CD8-positive, alpha-beta memory T cell (primary cell): ENCODE results near the gene ARHGDIA. TPM values are rescaled to one million over a fixed set of nuclear protein-coding genes. Genes with fewer than 3 reads are reported as not detected.

ENCODE experiments used
- CTCF ChIA-PET: fragments of 350-600 bp; sonication (Branson Sonifier 250); formaldehyde crosslinking; loops from one replicate; lab custom pipeline; 2021; ENCODE audit warnings: antibody characterized with exemption; lab: Charles Lee
- POLR2A ChIA-PET: fragments of 350-600 bp; sonication (Branson Sonifier 250); formaldehyde crosslinking; loops from one replicate; lab custom pipeline; 2021; ENCODE audit warnings: antibody characterized with exemption; lab: Charles Lee
- DNase-seq, 5 donors: peaks; one replicate each; pipeline versions ENCODE4 v3.0.0 to v3.0.0-alpha.2; 2020 to 2022; ENCODE audit warnings: mixed read lengths in 1 of 5
- H3K27ac ChIP-seq: one replicate; pipeline ENCODE4 v1.7.0; 2013; ENCODE audit warnings: low read depth, mild to moderate bottlenecking, low read length, moderate library complexity
- H3K27me3 ChIP-seq: 2 replicates; pipeline ENCODE4 v1.7.0; 2013; ENCODE audit warnings: low read length, mild to moderate bottlenecking; ENCODE audit not compliant: insufficient read depth, poor library complexity, severe bottlenecking
- H3K36me3 ChIP-seq: 2 replicates; pipeline ENCODE4 v1.7.0; 2013; ENCODE audit warnings: mild to moderate bottlenecking, low read length, moderate library complexity; ENCODE audit not compliant: insufficient read depth
- H3K4me1 ChIP-seq: 2 replicates; pipeline ENCODE4 v1.7.0; 2013; ENCODE audit warnings: mild to moderate bottlenecking, low read length, moderate library complexity; ENCODE audit not compliant: insufficient read depth
- H3K4me3 ChIP-seq: 2 replicates; pipeline ENCODE4 v1.7.0; 2013; ENCODE audit warnings: mild to moderate bottlenecking, low read length
- H3K9me3 ChIP-seq: 2 replicates; pipeline ENCODE4 v1.7.0; 2013; ENCODE audit warnings: mild to moderate bottlenecking, low read length
- H3K27ac Mint-ChIP-seq, 8 donors: one replicate each; pipeline ENCODE4 v1.8.0; 2020 to 2021; ENCODE audit warnings: mixed read lengths in 8 of 8, mild to moderate bottlenecking in 6 of 8, inconsistent platforms in 3 of 8, moderate library complexity in 3 of 8
- H3K27me3 Mint-ChIP-seq, 2 donors: one replicate each; pipeline ENCODE4 v1.8.0; 2020 to 2021; ENCODE audit warnings: mixed read lengths in 2 of 2, mild to moderate bottlenecking in 1 of 2, moderate library complexity in 1 of 2
- H3K36me3 Mint-ChIP-seq, 3 donors: one replicate each; pipeline ENCODE4 v1.8.0; 2020 to 2021; ENCODE audit warnings: mixed read lengths in 3 of 3, inconsistent platforms in 1 of 3, mild to moderate bottlenecking in 1 of 3
- H3K4me1 Mint-ChIP-seq, 3 donors: one replicate each; pipeline ENCODE4 v1.8.0; 2020 to 2021; ENCODE audit warnings: mixed read lengths in 3 of 3, inconsistent platforms in 1 of 3, mild to moderate bottlenecking in 1 of 3
- H3K4me3 Mint-ChIP-seq, 7 donors: one replicate each; pipeline ENCODE4 v1.8.0; 2020 to 2021; ENCODE audit warnings: mixed read lengths in 7 of 7, mild to moderate bottlenecking in 6 of 7, moderate library complexity in 4 of 7, inconsistent platforms in 2 of 7
- H3K9me3 Mint-ChIP-seq, 5 donors: one replicate each; pipeline ENCODE4 v1.8.0; 2020 to 2022; ENCODE audit warnings: mixed read lengths in 5 of 5, mild to moderate bottlenecking in 3 of 5, moderate library complexity in 2 of 5, inconsistent platforms in 1 of 5
- polyA plus RNA-seq: library from polyadenylated mRNA; unstranded; fragments of 300-500 nt; fragmentation: Illumina TruSeq; gene quantifications from one replicate; pipeline ENCODE4 v1.2.3, GENCODE V29; 2021
- total RNA-seq, 2 experiments: library from RNA; stranded (reverse); gene quantifications; one replicate each; pipeline ENCODE4 v1.2.3, GENCODE V29; 2021

The ARHGDIA gene
- total and polyA plus RNA-seq, 3 experiments from 2014 or later = 237 to 677 (median 662) TPM

GRCh38 chr17:81889602-81890001 is 18.5 kb upstream of the ARHGDIA start:
- no peak for DNase-seq
- peaks cover 0 to 1% of the 10 kb centered on the region in 2 donors for H3K27me3 Mint-ChIP-seq
- peaks cover 0 to 65% (median 4%) of the 10 kb centered on the region in 3 donors for H3K36me3 Mint-ChIP-seq
- Histone ChIP-seq H3K4me1 (peaks cover 22% of the 10 kb centered on the region), H3K27me3 (no peaks in the 10 kb centered on the region), H3K9me3 (no peaks in the 10 kb centered on the region), H3K4me3 (no peak overlapping the region), H3K36me3 (peaks cover 42% of the 10 kb centered on the region), H3K27ac (peak overlapping the region; percentile 73)
- peak overlapping the region; percentile 37 to 89 (median 71) for H3K4me3 Mint-ChIP-seq
- H3K9me3 Mint-ChIP-seq = peaks cover 0 to 2% (median 0%) of the 10 kb centered on the region in 5 donors
- CTCF ChIA-PET = no interaction called here
- POLR2A ChIA-PET = interaction anchor here (1.4 kb wide), 1 partner anchor 20 kb away, joined by 3 read pairs; no protein-coding TSS in a partner anchor
- H3K27ac Mint-ChIP-seq = peak overlapping the region in 7 of 8 donors; percentile 47 to 96 (median 80)
- peaks cover 23 to 35% (median 24%) of the 10 kb centered on the region in 3 donors for H3K4me1 Mint-ChIP-seq

- Mint-ChIP-seq H3K27ac (peak overlapping the region; percentile 42 to 96 (median 69)), H3K4me3 (peak overlapping the region; percentile 37 to 86 (median 62)), H3K36me3 (peaks cover 0 to 66% (median 6%) of the 10 kb centered on the region in 3 donors), H3K9me3 (peaks cover 0 to 2% (median 0%) of the 10 kb centered on the region in 5 donors), H3K4me1 (peaks cover 24 to 37% (median 26%) of the 10 kb centered on the region in 3 donors), H3K27me3 (peaks cover 0 to 1% of the 10 kb centered on the region in 2 donors)
- Histone ChIP-seq H3K27ac (no peak overlapping the region), H3K4me3 (no peak overlapping the region), H3K36me3 (peaks cover 45% of the 10 kb centered on the region), H3K4me1 (peaks cover 22% of the 10 kb centered on the region), H3K9me3 (no peaks in the 10 kb centered on the region), H3K27me3 (no peaks in the 10 kb centered on the region)
- ChIA-PET CTCF (no interaction called here), POLR2A (interaction anchor here (1.4 kb wide), 1 partner anchor 19 kb away, joined by 3 read pairs; no protein-coding TSS in a partner anchor)
- no peak for DNase-seq
These were observed 18.0 kb upstream of the ARHGDIA start for GRCh38 chr17:81888988-81889595.

GRCh38 chr17:81888105-81888987 is 17.2 kb upstream of the ARHGDIA start:
- no peaks in the 10 kb centered on the region for H3K27me3 ChIP-seq
- H3K9me3 ChIP-seq = no peaks in the 10 kb centered on the region
- CTCF ChIA-PET = no interaction called here
- H3K4me3 ChIP-seq = no peak overlapping the region
- POLR2A ChIA-PET = no interaction called here
- peaks cover 46% of the 10 kb centered on the region for H3K36me3 ChIP-seq
- DNase-seq = no peak
- Mint-ChIP-seq H3K36me3 (peaks cover 0 to 66% (median 6%) of the 10 kb centered on the region in 3 donors), H3K27me3 (peaks cover 0 to 1% of the 10 kb centered on the region in 2 donors), H3K4me1 (peaks cover 24 to 37% (median 27%) of the 10 kb centered on the region in 3 donors), H3K9me3 (peaks cover 0 to 2% (median 0%) of the 10 kb centered on the region in 5 donors), H3K4me3 (peak overlapping the region in 5 of 7 donors; percentile 23 to 71 (median 52)), H3K27ac (peak overlapping the region in 4 of 8 donors; percentile 18 to 96 (median 63))
- peaks cover 22% of the 10 kb centered on the region for H3K4me1 ChIP-seq
- no peak overlapping the region for H3K27ac ChIP-seq

- peak overlapping the region in 2 of 7 donors; percentile 6 to 11 for H3K4me3 Mint-ChIP-seq
These were observed 14.9 kb upstream of the ARHGDIA start for GRCh38 chr17:81885869-81886548.

GRCh38 chr17:81885454-81885853 is 14.3 kb upstream of the ARHGDIA start:
- H3K27me3 ChIP-seq = no peaks in the 10 kb centered on the region
- Mint-ChIP-seq H3K27me3 (peaks cover 0 to 1% of the 10 kb centered on the region in 2 donors), H3K9me3 (no peaks in the 10 kb centered on the region), H3K4me1 (peaks cover 21 to 25% (median 24%) of the 10 kb centered on the region in 3 donors), H3K27ac (peak overlapping the region in 5 of 8 donors; percentile 22 to 77 (median 61)), H3K4me3 (peak overlapping the region in 1 of 7 donors; percentile 11), H3K36me3 (peaks cover 0 to 72% (median 9%) of the 10 kb centered on the region in 3 donors)
- ChIA-PET CTCF (no interaction called here), POLR2A (no interaction called here)
- H3K4me1 ChIP-seq = peaks cover 14% of the 10 kb centered on the region
- no peak overlapping the region for H3K27ac ChIP-seq
- no peak for DNase-seq
- no peak overlapping the region for H3K4me3 ChIP-seq
- peaks cover 46% of the 10 kb centered on the region for H3K36me3 ChIP-seq
- H3K9me3 ChIP-seq = no peaks in the 10 kb centered on the region

More at GRCh38 chr17:81885869-81886548, 14.9 kb upstream of the ARHGDIA start:
- Mint-ChIP-seq H3K9me3 (no peaks in the 10 kb centered on the region), H3K27me3 (peaks cover 0 to 1% of the 10 kb centered on the region in 2 donors), H3K4me1 (peaks cover 23 to 29% (median 27%) of the 10 kb centered on the region in 3 donors), H3K27ac (peak overlapping the region in 4 of 8 donors; percentile 37 to 77 (median 64)), H3K36me3 (peaks cover 0 to 72% (median 9%) of the 10 kb centered on the region in 3 donors)
- DNase-seq = no peak
- ChIA-PET POLR2A (no interaction called here), CTCF (no interaction called here)
- Histone ChIP-seq H3K9me3 (no peaks in the 10 kb centered on the region), H3K4me1 (peaks cover 17% of the 10 kb centered on the region), H3K36me3 (peaks cover 46% of the 10 kb centered on the region), H3K4me3 (no peak overlapping the region), H3K27me3 (no peaks in the 10 kb centered on the region), H3K27ac (no peak overlapping the region)

- peaks cover 9% of the 10 kb centered on the region for H3K4me1 ChIP-seq
- peaks cover 0 to 72% (median 9%) of the 10 kb centered on the region in 3 donors for H3K36me3 Mint-ChIP-seq
- no peak overlapping the region for H3K4me3 ChIP-seq
- POLR2A ChIA-PET = no interaction called here
- H3K9me3 ChIP-seq = no peaks in the 10 kb centered on the region
- peaks cover 0 to 1% of the 10 kb centered on the region in 2 donors for H3K27me3 Mint-ChIP-seq
- DNase-seq = no peak
- H3K27ac Mint-ChIP-seq = peak overlapping the region in 4 of 8 donors; percentile 32 to 78 (median 64)
- peaks cover 41% of the 10 kb centered on the region for H3K36me3 ChIP-seq
- H3K9me3 Mint-ChIP-seq = no peaks in the 10 kb centered on the region
- no peak overlapping the region for H3K27ac ChIP-seq
- peaks cover 18 to 20% (median 20%) of the 10 kb centered on the region in 3 donors for H3K4me1 Mint-ChIP-seq
- H3K4me3 Mint-ChIP-seq = no peak overlapping the region
- CTCF ChIA-PET = no interaction called here
- H3K27me3 ChIP-seq = no peaks in the 10 kb centered on the region
These were observed 13.8 kb upstream of the ARHGDIA start for GRCh38 chr17:81884968-81885367.

- Histone ChIP-seq H3K27ac (no peak overlapping the region), H3K27me3 (no peaks in the 10 kb centered on the region), H3K9me3 (no peaks in the 10 kb centered on the region), H3K36me3 (peaks cover 37% of the 10 kb centered on the region), H3K4me3 (no peak overlapping the region), H3K4me1 (peaks cover 5% of the 10 kb centered on the region)
- H3K4me3 Mint-ChIP-seq = no peak overlapping the region
- H3K9me3 Mint-ChIP-seq = no peaks in the 10 kb centered on the region
- DNase-seq = no peak
- H3K4me1 Mint-ChIP-seq = peaks cover 17 to 20% (median 18%) of the 10 kb centered on the region in 3 donors
- peaks cover 0 to 1% of the 10 kb centered on the region in 2 donors for H3K27me3 Mint-ChIP-seq
- H3K27ac Mint-ChIP-seq = peak overlapping the region in 4 of 8 donors; percentile 39 to 75 (median 48)
- CTCF ChIA-PET = no interaction called here
- peaks cover 0 to 73% (median 9%) of the 10 kb centered on the region in 3 donors for H3K36me3 Mint-ChIP-seq
- POLR2A ChIA-PET = no interaction called here
These were observed 13.4 kb upstream of the ARHGDIA start for GRCh38 chr17:81884520-81884919.
